ENCODE data around the gene RNU5D-1.

Gene RNU5D-1

GRCh38 chr1:44689447-44689765, 41.6 kb downstream of the RNU5D-1 start:
- no peaks in the 10 kb centered on the region for H3K4me1 ChIP-seq (ENCODE audit: control insufficient read depth in 2 of 2, insufficient read depth in 1 of 2, low read depth in 1 of 2, low read length in 2 of 2)
- H3K18ac ChIP-seq (ENCODE audit: low read length), result no peak overlapping the region
- H4K8ac ChIP-seq (ENCODE audit: low read depth, low read length), result no peak overlapping the region
- no peak overlapping the region for H3K4me3 ChIP-seq (ENCODE audit: low read length in 2 of 2)
- H2BK15ac ChIP-seq (ENCODE audit: low read length), result no peak overlapping the region
- H2BK120ac ChIP-seq (ENCODE audit: low read depth, low read length), result no peak overlapping the region
- no peak overlapping the region for H2AFZ ChIP-seq (ENCODE audit: low read length)
- DNase-seq (ENCODE audit: low spot score), result no peak
- H3K4ac ChIP-seq (ENCODE audit: low read length), result no peak overlapping the region
- no peaks in the 10 kb centered on the region for H3K27me3 ChIP-seq (ENCODE audit: control insufficient read depth in 3 of 3, insufficient read depth in 3 of 3, low read depth in 1 of 3, low read length in 3 of 3)
- no peak overlapping the region for H2AK5ac ChIP-seq (ENCODE audit: low read depth, low read length)
- H3K23ac ChIP-seq (ENCODE audit: low read depth, low read length, poor library complexity), result no peak overlapping the region
- H3K9ac ChIP-seq (ENCODE audit: low read depth, low read length, poor library complexity), result no peak overlapping the region
- no peak overlapping the region for H2BK5ac ChIP-seq (ENCODE audit: low read length)
- no peak overlapping the region for H4K91ac ChIP-seq (ENCODE audit: low read depth, low read length, poor library complexity)
- no peaks in the 10 kb centered on the region for H3K36me3 ChIP-seq (replicated peaks in 1 of 2; ENCODE audit: control insufficient read depth in 2 of 2, insufficient read depth in 2 of 2, low read length in 2 of 2)
- no peak overlapping the region for H3K4me2 ChIP-seq (ENCODE audit: insufficient read depth, low read length, poor library complexity, severe bottlenecking)
- no peaks in the 10 kb centered on the region for H3K79me1 ChIP-seq (ENCODE audit: low read depth, low read length)
- H3K27ac ChIP-seq (replicated peaks; ENCODE audit: low read length), result no peak overlapping the region
- no peak overlapping the region for H3K14ac ChIP-seq (ENCODE audit: low read length)
- no peaks in the 10 kb centered on the region for H3K9me3 ChIP-seq (replicated peaks in 1 of 2; ENCODE audit: control insufficient read depth in 2 of 2, insufficient read depth in 1 of 2, low read depth in 1 of 2, low read length in 2 of 2)
- no CpG with 5 or more reads among the region's 3 CpGs for WGBS, 2 donors (ENCODE audit: extremely low coverage in 2 of 2, insufficient read length in 2 of 2, insufficient replicate concordance in 1 of 2)
- H2BK12ac ChIP-seq (ENCODE audit: low read length), result no peak overlapping the region

GRCh38 chr1:44688760-44689446, 42.1 kb downstream of the RNU5D-1 start:
- Histone ChIP-seq H3K4me3 (ENCODE audit: low read length in 2 of 2) (no peak overlapping the region), H3K4me2 (ENCODE audit: insufficient read depth, low read length, poor library complexity, severe bottlenecking) (no peak overlapping the region), H3K27ac (replicated peaks; ENCODE audit: low read length) (no peak overlapping the region), H3K4me1 (ENCODE audit: control insufficient read depth in 2 of 2, insufficient read depth in 1 of 2, low read depth in 1 of 2, low read length in 2 of 2) (no peaks in the 10 kb centered on the region), H3K27me3 (ENCODE audit: control insufficient read depth in 3 of 3, insufficient read depth in 3 of 3, low read depth in 1 of 3, low read length in 3 of 3) (no peaks in the 10 kb centered on the region), H3K36me3 (replicated peaks in 1 of 2; ENCODE audit: control insufficient read depth in 2 of 2, insufficient read depth in 2 of 2, low read length in 2 of 2) (no peaks in the 10 kb centered on the region), H2AFZ (ENCODE audit: low read length) (no peak overlapping the region), H3K18ac (ENCODE audit: low read length) (no peak overlapping the region), H3K14ac (ENCODE audit: low read length) (no peak overlapping the region), H4K91ac (ENCODE audit: low read depth, low read length, poor library complexity) (no peak overlapping the region), H3K79me1 (ENCODE audit: low read depth, low read length) (no peaks in the 10 kb centered on the region), H2BK12ac (ENCODE audit: low read length) (no peak overlapping the region), H3K23ac (ENCODE audit: low read depth, low read length, poor library complexity) (no peak overlapping the region), H4K8ac (ENCODE audit: low read depth, low read length) (no peak overlapping the region), H3K9ac (ENCODE audit: low read depth, low read length, poor library complexity) (no peak overlapping the region), H3K9me3 (replicated peaks in 1 of 2; ENCODE audit: control insufficient read depth in 2 of 2, insufficient read depth in 1 of 2, low read depth in 1 of 2, low read length in 2 of 2) (no peaks in the 10 kb centered on the region), H2BK15ac (ENCODE audit: low read length) (no peak overlapping the region), H2AK5ac (ENCODE audit: low read depth, low read length) (no peak overlapping the region), H2BK5ac (ENCODE audit: low read length) (no peak overlapping the region), H2BK120ac (ENCODE audit: low read depth, low read length) (no peak overlapping the region), H3K4ac (ENCODE audit: low read length) (no peak overlapping the region)
- no peak for DNase-seq (ENCODE audit: low spot score)
- no CpG with 5 or more reads among the region's 12 CpGs for whole genome bisulfite sequencing, 2 donors (ENCODE audit: extremely low coverage in 2 of 2, insufficient read length in 2 of 2, insufficient replicate concordance in 1 of 2)

- Histone ChIP-seq H3K36me3 (replicated peaks in 1 of 2; ENCODE audit: control insufficient read depth in 2 of 2, insufficient read depth in 2 of 2, low read length in 2 of 2) (peaks cover 0 to 4% of the 10 kb centered on the region in 2 donors), H3K79me1 (ENCODE audit: low read depth, low read length) (no peaks in the 10 kb centered on the region), H3K23ac (ENCODE audit: low read depth, low read length, poor library complexity) (no peak overlapping the region), H3K4me3 (ENCODE audit: low read length in 2 of 2) (no peak overlapping the region), H2BK15ac (ENCODE audit: low read length) (no peak overlapping the region), H3K4me1 (ENCODE audit: control insufficient read depth in 2 of 2, insufficient read depth in 1 of 2, low read depth in 1 of 2, low read length in 2 of 2) (peaks cover 0 to 2% of the 10 kb centered on the region in 2 donors), H4K91ac (ENCODE audit: low read depth, low read length, poor library complexity) (no peak overlapping the region), H3K4ac (ENCODE audit: low read length) (no peak overlapping the region), H2BK12ac (ENCODE audit: low read length) (no peak overlapping the region), H4K8ac (ENCODE audit: low read depth, low read length) (no peak overlapping the region), H3K18ac (ENCODE audit: low read length) (no peak overlapping the region), H2AFZ (ENCODE audit: low read length) (no peak overlapping the region), H2BK5ac (ENCODE audit: low read length) (no peak overlapping the region), H2AK5ac (ENCODE audit: low read depth, low read length) (no peak overlapping the region), H3K27me3 (ENCODE audit: control insufficient read depth in 3 of 3, insufficient read depth in 3 of 3, low read depth in 1 of 3, low read length in 3 of 3) (no peaks in the 10 kb centered on the region), H2BK120ac (ENCODE audit: low read depth, low read length) (no peak overlapping the region), H3K9me3 (replicated peaks in 1 of 2; ENCODE audit: control insufficient read depth in 2 of 2, insufficient read depth in 1 of 2, low read depth in 1 of 2, low read length in 2 of 2) (no peaks in the 10 kb centered on the region), H3K9ac (ENCODE audit: low read depth, low read length, poor library complexity) (no peak overlapping the region), H3K4me2 (ENCODE audit: insufficient read depth, low read length, poor library complexity, severe bottlenecking) (no peak overlapping the region), H3K14ac (ENCODE audit: low read length) (no peak overlapping the region), H3K27ac (replicated peaks; ENCODE audit: low read length) (no peak overlapping the region)
- DNase-seq (ENCODE audit: low spot score), result no peak
- WGBS, 2 donors (ENCODE audit: extremely low coverage in 2 of 2, insufficient read length in 2 of 2, insufficient replicate concordance in 1 of 2), result no CpG with 5 or more reads among the region's 8 CpGs
These were observed 45.1 kb downstream of the RNU5D-1 start for GRCh38 chr1:44685881-44686280.

GRCh38 chr1:44685218-44685617, 45.8 kb downstream of the RNU5D-1 start:
- Histone ChIP-seq H3K14ac (ENCODE audit: low read length) (no peak overlapping the region), H3K9ac (ENCODE audit: low read depth, low read length, poor library complexity) (no peak overlapping the region), H2BK15ac (ENCODE audit: low read length) (no peak overlapping the region), H3K36me3 (replicated peaks in 1 of 2; ENCODE audit: control insufficient read depth in 2 of 2, insufficient read depth in 2 of 2, low read length in 2 of 2) (peaks cover 0 to 4% of the 10 kb centered on the region in 2 donors), H3K9me3 (replicated peaks in 1 of 2; ENCODE audit: control insufficient read depth in 2 of 2, insufficient read depth in 1 of 2, low read depth in 1 of 2, low read length in 2 of 2) (no peaks in the 10 kb centered on the region), H3K27me3 (ENCODE audit: control insufficient read depth in 3 of 3, insufficient read depth in 3 of 3, low read depth in 1 of 3, low read length in 3 of 3) (no peaks in the 10 kb centered on the region), H3K23ac (ENCODE audit: low read depth, low read length, poor library complexity) (no peak overlapping the region), H2AFZ (ENCODE audit: low read length) (no peak overlapping the region), H2BK120ac (ENCODE audit: low read depth, low read length) (no peak overlapping the region), H3K4ac (ENCODE audit: low read length) (no peak overlapping the region), H3K4me1 (ENCODE audit: control insufficient read depth in 2 of 2, insufficient read depth in 1 of 2, low read depth in 1 of 2, low read length in 2 of 2) (peaks cover 0 to 2% of the 10 kb centered on the region in 2 donors), H2BK5ac (ENCODE audit: low read length) (no peak overlapping the region), H3K79me1 (ENCODE audit: low read depth, low read length) (no peaks in the 10 kb centered on the region), H4K8ac (ENCODE audit: low read depth, low read length) (no peak overlapping the region), H3K4me3 (ENCODE audit: low read length in 2 of 2) (no peak overlapping the region), H3K4me2 (ENCODE audit: insufficient read depth, low read length, poor library complexity, severe bottlenecking) (no peak overlapping the region), H3K27ac (replicated peaks; ENCODE audit: low read length) (no peak overlapping the region), H2BK12ac (ENCODE audit: low read length) (no peak overlapping the region), H2AK5ac (ENCODE audit: low read depth, low read length) (no peak overlapping the region), H3K18ac (ENCODE audit: low read length) (no peak overlapping the region), H4K91ac (ENCODE audit: low read depth, low read length, poor library complexity) (no peak overlapping the region)
- no CpG with 5 or more reads among the region's 4 CpGs for WGBS, 2 donors (ENCODE audit: extremely low coverage in 2 of 2, insufficient read length in 2 of 2, insufficient replicate concordance in 1 of 2)
- no peak for DNase-seq (ENCODE audit: low spot score)

Data from neuronal stem cell (in vitro differentiated cells).